Lower lobe of right lung (tissue), 2 donors: ENCODE measurements around the gene PLXNA4. TPM values are rescaled to one million over a fixed set of nuclear protein-coding genes. Genes with fewer than 3 reads are reported as not detected.

Experiments used
- ATAC-seq, 2 donors: fragments of 200-7000 bp; cut with Tn5 transposase; one replicate each; pipeline ENCODE4 v1.9.1; 2020 to 2022; ENCODE audit warnings: mild to moderate bottlenecking in 2 of 2, moderate library complexity in 2 of 2
- DNase-seq: peaks from one replicate; pipeline ENCODE4 v3.0.0-alpha.2; 2020
- H3K27ac ChIP-seq: fragments of 200-600 bp; one replicate; pipeline ENCODE4 v1.8.0; 2022
- H3K27me3 ChIP-seq: fragments of 200-600 bp; one replicate; pipeline ENCODE4 v1.8.0; 2022; ENCODE audit warnings: low read depth
- H3K36me3 ChIP-seq: fragments of 200-600 bp; one replicate; pipeline ENCODE4 v1.8.0; 2022; ENCODE audit warnings: mild to moderate bottlenecking
- H3K4me1 ChIP-seq: fragments of 200-600 bp; one replicate; pipeline ENCODE4 v1.8.0; 2022
- H3K4me3 ChIP-seq: fragments of 200-600 bp; one replicate; pipeline ENCODE4 v1.8.0; 2022; ENCODE audit warnings: mild to moderate bottlenecking
- H3K9me3 ChIP-seq: fragments of 200-600 bp; one replicate; pipeline ENCODE4 v1.8.0; 2022
- CTCF ChIP-seq: fragments of 200-600 bp; IDR thresholded peaks from one replicate; pipeline ENCODE4 v1.8.0; 2022; ENCODE audit warnings: antibody characterized with exemption, mild to moderate bottlenecking
- intact Hi-C: fragments of 100-400 bp; cut with DNase I; formaldehyde crosslinking; loops from one replicate; pipeline ENCODE4 v1.11.0; 2022
- total RNA-seq: library from RNA; stranded (reverse); fragmentation: NEBNext Ultra II Directional; extraction: Animal tissue kit (Norgen Biotek cat#: 25700); gene quantifications from one replicate; pipeline ENCODE4 v1.2.1, GENCODE V29; 2021
- donor health status: DM: no; HTN: yes; CAD: no; lungs with severe emphysema.

The PLXNA4 gene
- total RNA-seq, 1 donor from 2014 or later, result 4.3 TPM

- ATAC-seq (no peak), DNase-seq (no peak)
- no peak for TF ChIP-seq CTCF
- no peak overlapping the region for H3K27ac ChIP-seq
- H3K4me3 ChIP-seq, result no peak overlapping the region
- H3K36me3 ChIP-seq, result no peaks in the 10 kb centered on the region
- intact Hi-C loops, result no loop called here
- H3K4me1 ChIP-seq, result no peaks in the 10 kb centered on the region
- no peaks in the 10 kb centered on the region for H3K27me3 ChIP-seq
- H3K9me3 ChIP-seq, result no peaks in the 10 kb centered on the region
Measured at GRCh38 chr7:132200141-132200540, 376.1 kb downstream of the PLXNA4 start.

GRCh38 chr7:132199626-132200025 lies 376.6 kb downstream of the PLXNA4 start:
- ATAC-seq (no peak), DNase-seq (no peak)
- no peaks in the 10 kb centered on the region for H3K4me1 ChIP-seq
- H3K9me3 ChIP-seq, result no peaks in the 10 kb centered on the region
- H3K4me3 ChIP-seq, result no peak overlapping the region
- no peak for TF ChIP-seq CTCF
- H3K27ac ChIP-seq, result no peak overlapping the region
- intact Hi-C loops, result no loop called here
- H3K36me3 ChIP-seq, result no peaks in the 10 kb centered on the region
- H3K27me3 ChIP-seq, result no peaks in the 10 kb centered on the region

- Histone ChIP-seq H3K9me3 (no peaks in the 10 kb centered on the region), H3K36me3 (no peaks in the 10 kb centered on the region), H3K27me3 (no peaks in the 10 kb centered on the region), H3K4me3 (no peak overlapping the region), H3K4me1 (no peaks in the 10 kb centered on the region), H3K27ac (no peak overlapping the region)
- TF ChIP-seq CTCF, result no peak
- no peak for ATAC-seq
- intact Hi-C loops, result no loop called here
- no peak for DNase-seq
Measured at GRCh38 chr7:132197772-132198171, 378.5 kb downstream of the PLXNA4 start.

- DNase-seq (no peak), ATAC-seq (no peak)
- Histone ChIP-seq H3K27me3 (no peaks in the 10 kb centered on the region), H3K4me1 (no peaks in the 10 kb centered on the region), H3K9me3 (no peaks in the 10 kb centered on the region), H3K27ac (no peak overlapping the region), H3K36me3 (no peaks in the 10 kb centered on the region), H3K4me3 (no peak overlapping the region)
- intact Hi-C loops, result no loop called here
- no peak for TF ChIP-seq CTCF
Measured at GRCh38 chr7:132193898-132194297, 382.4 kb downstream of the PLXNA4 start.

- no peak overlapping the region for H3K4me3 ChIP-seq
- H3K9me3 ChIP-seq, result no peaks in the 10 kb centered on the region
- no peak for DNase-seq
- H3K36me3 ChIP-seq, result no peaks in the 10 kb centered on the region
- no peaks in the 10 kb centered on the region for H3K27me3 ChIP-seq
- TF ChIP-seq CTCF, result no peak
- ATAC-seq, result no peak
- H3K4me1 ChIP-seq, result no peaks in the 10 kb centered on the region
- intact Hi-C loops, result no loop called here
- no peak overlapping the region for H3K27ac ChIP-seq
Measured at GRCh38 chr7:132192809-132193208, 383.5 kb downstream of the PLXNA4 start.

- Histone ChIP-seq H3K9me3 (peaks cover 9% of the 10 kb centered on the region), H3K27ac (no peak overlapping the region), H3K27me3 (no peaks in the 10 kb centered on the region), H3K4me3 (no peak overlapping the region), H3K4me1 (no peaks in the 10 kb centered on the region), H3K36me3 (no peaks in the 10 kb centered on the region)
- ATAC-seq (no peak), DNase-seq (no peak)
- TF ChIP-seq CTCF, result no peak
- intact Hi-C loops, result no loop called here
Measured at GRCh38 chr7:132191418-132191817, 384.9 kb downstream of the PLXNA4 start.
